ENCODE measurements around the gene GNG12.

GNG12 gene

DNA sequence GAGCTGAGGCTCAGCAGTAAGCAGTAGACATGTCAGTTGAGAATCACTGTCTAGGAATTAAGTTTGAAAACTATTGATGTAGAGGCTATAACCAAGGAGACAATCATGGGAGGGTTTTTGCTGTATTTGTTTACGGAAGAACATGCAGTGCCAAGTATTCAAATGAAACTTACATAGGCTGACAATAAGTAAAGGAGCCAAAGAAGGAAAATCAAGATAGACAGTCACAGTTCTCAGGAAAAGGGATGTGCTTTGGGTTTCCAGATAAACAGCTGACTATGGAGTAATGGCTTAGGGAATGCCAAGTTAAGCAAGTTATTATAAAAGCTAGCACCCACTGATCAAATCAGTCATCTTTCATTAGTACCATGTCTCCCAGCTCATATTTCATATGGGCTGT is 21.5 kb downstream of the GNG12 start:
- no peaks in the 10 kb centered on the region for H3K9me2 ChIP-seq (replicated peaks; ENCODE audit: insufficient read depth, low read length)
- no peaks in the 10 kb centered on the region for H3K27me3 ChIP-seq (ENCODE audit: low read length)
- H3K4me3 ChIP-seq (ENCODE audit: insufficient read depth, low read length, poor library complexity, severe bottlenecking) = no peak overlapping the region
- no peaks in the 10 kb centered on the region for H3K36me3 ChIP-seq (ENCODE audit: low read length)
- H4K20me1 ChIP-seq (ENCODE audit: low read depth, low read length) = no peaks in the 10 kb centered on the region
- TF ChIP-seq EZH2phosphoT487 (conservative IDR thresholded peaks at IDR 0.05; ENCODE audit: low read length) = no peak
- TF ChIP-seq, protein P1, sequence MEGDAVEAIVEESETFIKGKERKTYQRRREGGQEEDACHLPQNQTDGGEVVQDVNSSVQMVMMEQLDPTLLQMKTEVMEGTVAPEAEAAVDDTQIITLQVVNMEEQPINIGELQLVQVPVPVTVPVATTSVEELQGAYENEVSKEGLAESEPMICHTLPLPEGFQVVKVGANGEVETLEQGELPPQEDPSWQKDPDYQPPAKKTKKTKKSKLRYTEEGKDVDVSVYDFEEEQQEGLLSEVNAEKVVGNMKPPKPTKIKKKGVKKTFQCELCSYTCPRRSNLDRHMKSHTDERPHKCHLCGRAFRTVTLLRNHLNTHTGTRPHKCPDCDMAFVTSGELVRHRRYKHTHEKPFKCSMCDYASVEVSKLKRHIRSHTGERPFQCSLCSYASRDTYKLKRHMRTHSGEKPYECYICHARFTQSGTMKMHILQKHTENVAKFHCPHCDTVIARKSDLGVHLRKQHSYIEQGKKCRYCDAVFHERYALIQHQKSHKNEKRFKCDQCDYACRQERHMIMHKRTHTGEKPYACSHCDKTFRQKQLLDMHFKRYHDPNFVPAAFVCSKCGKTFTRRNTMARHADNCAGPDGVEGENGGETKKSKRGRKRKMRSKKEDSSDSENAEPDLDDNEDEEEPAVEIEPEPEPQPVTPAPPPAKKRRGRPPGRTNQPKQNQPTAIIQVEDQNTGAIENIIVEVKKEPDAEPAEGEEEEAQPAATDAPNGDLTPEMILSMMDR (IDR thresholded peaks at IDR 0.05; ENCODE audit: insufficient read depth, low read length, poor library complexity, severe bottlenecking) = no peak
- H3K9ac ChIP-seq (ENCODE audit: low read length) = no peak overlapping the region
- no peak overlapping the region for H3K27ac ChIP-seq (ENCODE audit: low read depth, low read length)
- H3K9me3 ChIP-seq (ENCODE audit: insufficient read depth, low read length) = no peaks in the 10 kb centered on the region
- no peak overlapping the region for H2AFZ ChIP-seq (ENCODE audit: low read depth, low read length, severe bottlenecking)
- H3F3A ChIP-seq (ENCODE audit: insufficient read depth) = no peaks in the 10 kb centered on the region
- H3K79me2 ChIP-seq (ENCODE audit: insufficient read depth, low read length) = no peaks in the 10 kb centered on the region
- no peak overlapping the region for H3K4me2 ChIP-seq (ENCODE audit: low read depth, low read length, poor library complexity, severe bottlenecking)

DNA sequence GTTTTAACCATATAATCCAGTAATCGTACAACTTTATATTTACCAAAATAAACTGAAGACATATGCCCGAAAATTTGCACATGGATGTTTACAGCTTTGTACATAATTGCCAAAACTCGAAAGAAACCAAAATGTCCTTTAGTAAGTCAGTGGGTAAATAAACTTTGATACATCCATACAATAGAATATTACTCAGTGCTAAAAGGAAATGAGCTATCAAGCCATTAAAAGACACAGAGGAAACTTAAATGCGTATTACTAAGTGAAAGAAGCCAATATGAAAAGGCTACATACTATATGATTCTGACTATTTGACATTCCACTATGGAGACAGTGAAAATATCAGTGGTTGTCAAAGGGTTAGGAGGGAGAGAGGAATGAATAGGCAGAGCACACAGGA is 23.4 kb downstream of the GNG12 start:
- Histone ChIP-seq H3K79me2 (ENCODE audit: insufficient read depth, low read length) (no peaks in the 10 kb centered on the region), H4K20me1 (ENCODE audit: low read depth, low read length) (no peaks in the 10 kb centered on the region)

DNA sequence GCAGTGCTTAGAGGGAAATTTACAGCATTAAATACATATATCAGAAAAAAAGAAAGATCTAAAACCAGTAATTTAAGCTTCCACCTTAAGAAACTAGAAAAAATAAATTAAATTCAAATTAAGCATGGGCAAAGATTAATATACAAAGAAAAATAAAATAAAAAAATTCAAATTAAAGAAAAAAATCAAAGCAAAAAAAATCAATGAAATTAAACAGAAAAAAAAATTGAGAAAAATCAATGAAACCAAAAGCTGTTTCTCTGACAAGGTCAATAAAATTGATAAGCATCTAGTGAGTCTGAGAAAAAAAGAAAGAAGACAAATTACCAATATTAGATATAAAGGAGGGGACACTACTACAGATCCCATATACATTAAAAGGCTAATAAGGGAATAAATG is 26.0 kb downstream of the GNG12 start:
- Histone ChIP-seq H3K27ac (ENCODE audit: low read depth, low read length) (no peak overlapping the region), H2AFZ (ENCODE audit: low read depth, low read length, severe bottlenecking) (no peak overlapping the region), H3K4me2 (ENCODE audit: low read depth, low read length, poor library complexity, severe bottlenecking) (no peak overlapping the region), H3K36me3 (ENCODE audit: low read length) (no peaks in the 10 kb centered on the region), H3K27me3 (ENCODE audit: low read length) (no peaks in the 10 kb centered on the region), H3F3A (ENCODE audit: insufficient read depth) (no peaks in the 10 kb centered on the region), H3K79me2 (ENCODE audit: insufficient read depth, low read length) (no peaks in the 10 kb centered on the region), H3K9me3 (ENCODE audit: insufficient read depth, low read length) (no peaks in the 10 kb centered on the region), H3K9me2 (replicated peaks; ENCODE audit: insufficient read depth, low read length) (no peaks in the 10 kb centered on the region), H4K20me1 (ENCODE audit: low read depth, low read length) (no peaks in the 10 kb centered on the region), H3K4me3 (ENCODE audit: insufficient read depth, low read length, poor library complexity, severe bottlenecking) (no peak overlapping the region), H3K9ac (ENCODE audit: low read length) (no peak overlapping the region)
- TF ChIP-seq, protein P1 (IDR thresholded peaks at IDR 0.05; ENCODE audit: insufficient read depth, low read length, poor library complexity, severe bottlenecking) = no peak
- TF ChIP-seq EZH2phosphoT487 (conservative IDR thresholded peaks at IDR 0.05; ENCODE audit: low read length) = no peak

More for the DNA sequence above, 23.4 kb downstream of the GNG12 start:
- Histone ChIP-seq H3K4me2 (ENCODE audit: low read depth, low read length, poor library complexity, severe bottlenecking) (no peak overlapping the region), H3K9me2 (replicated peaks; ENCODE audit: insufficient read depth, low read length) (no peaks in the 10 kb centered on the region), H3K36me3 (ENCODE audit: low read length) (no peaks in the 10 kb centered on the region), H2AFZ (ENCODE audit: low read depth, low read length, severe bottlenecking) (no peak overlapping the region), H3K27ac (ENCODE audit: low read depth, low read length) (no peak overlapping the region), H3K27me3 (ENCODE audit: low read length) (no peaks in the 10 kb centered on the region), H3K4me3 (ENCODE audit: insufficient read depth, low read length, poor library complexity, severe bottlenecking) (no peak overlapping the region), H3K9me3 (ENCODE audit: insufficient read depth, low read length) (no peaks in the 10 kb centered on the region), H3F3A (ENCODE audit: insufficient read depth) (no peaks in the 10 kb centered on the region), H3K9ac (ENCODE audit: low read length) (no peak overlapping the region)
- TF ChIP-seq EZH2phosphoT487 (conservative IDR thresholded peaks at IDR 0.05; ENCODE audit: low read length) = no peak
- TF ChIP-seq, protein P1 (IDR thresholded peaks at IDR 0.05; ENCODE audit: insufficient read depth, low read length, poor library complexity, severe bottlenecking) = no peak

Data from SU-DHL-6 (cell line).